Activated T-helper 1 cell treated with anti-CD3 and anti-CD28 coated beads, Interleukin-2, amount 50 U/mL, for 16 hours (primary cell): Measurements from ENCODE around the gene BACH2.

Experiments
- DNase-seq, 2 donors: peaks; one replicate each; pipeline ENCODE4 v3.0.0-alpha.2; 2020; ENCODE audit warnings: low read depth in 1 of 2, low spot score in 1 of 2

BACH2 gene

DNA sequence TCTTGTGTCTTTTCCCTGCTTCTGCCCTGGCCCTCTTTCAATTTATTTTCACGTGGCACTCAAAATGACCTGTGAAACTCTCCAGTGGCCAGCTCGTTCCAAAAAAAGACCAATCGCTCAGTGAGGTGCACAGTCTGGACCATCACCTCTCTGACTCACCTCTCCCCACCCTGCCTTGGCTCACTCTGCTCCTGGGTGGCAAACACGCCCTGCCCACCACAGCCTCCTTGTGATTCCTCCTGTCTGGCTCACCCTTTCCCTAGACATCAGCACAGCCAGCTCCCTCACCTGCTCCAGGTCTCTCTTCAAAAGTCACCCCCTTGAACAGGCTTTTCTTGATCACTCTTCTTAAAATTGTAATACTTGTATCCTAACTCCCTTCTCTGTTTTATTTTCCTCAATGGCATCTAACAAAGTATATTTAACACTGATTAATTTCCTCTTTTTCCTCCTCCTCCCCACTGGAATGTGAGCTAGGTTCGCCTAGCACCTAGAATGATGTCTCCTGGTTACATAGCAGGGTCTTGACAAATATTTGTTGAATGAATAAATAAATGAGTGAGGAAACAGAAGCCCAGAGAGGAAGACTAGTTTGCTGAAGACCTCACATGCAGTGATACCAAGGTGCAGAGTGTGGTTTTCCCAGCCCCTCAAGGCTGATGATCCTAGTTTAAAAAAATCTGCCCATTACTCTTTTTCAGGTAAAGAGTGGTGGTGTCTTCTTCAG is 293.4 kb downstream of the BACH2 start:
- DNase-seq, result no peak

DNA sequence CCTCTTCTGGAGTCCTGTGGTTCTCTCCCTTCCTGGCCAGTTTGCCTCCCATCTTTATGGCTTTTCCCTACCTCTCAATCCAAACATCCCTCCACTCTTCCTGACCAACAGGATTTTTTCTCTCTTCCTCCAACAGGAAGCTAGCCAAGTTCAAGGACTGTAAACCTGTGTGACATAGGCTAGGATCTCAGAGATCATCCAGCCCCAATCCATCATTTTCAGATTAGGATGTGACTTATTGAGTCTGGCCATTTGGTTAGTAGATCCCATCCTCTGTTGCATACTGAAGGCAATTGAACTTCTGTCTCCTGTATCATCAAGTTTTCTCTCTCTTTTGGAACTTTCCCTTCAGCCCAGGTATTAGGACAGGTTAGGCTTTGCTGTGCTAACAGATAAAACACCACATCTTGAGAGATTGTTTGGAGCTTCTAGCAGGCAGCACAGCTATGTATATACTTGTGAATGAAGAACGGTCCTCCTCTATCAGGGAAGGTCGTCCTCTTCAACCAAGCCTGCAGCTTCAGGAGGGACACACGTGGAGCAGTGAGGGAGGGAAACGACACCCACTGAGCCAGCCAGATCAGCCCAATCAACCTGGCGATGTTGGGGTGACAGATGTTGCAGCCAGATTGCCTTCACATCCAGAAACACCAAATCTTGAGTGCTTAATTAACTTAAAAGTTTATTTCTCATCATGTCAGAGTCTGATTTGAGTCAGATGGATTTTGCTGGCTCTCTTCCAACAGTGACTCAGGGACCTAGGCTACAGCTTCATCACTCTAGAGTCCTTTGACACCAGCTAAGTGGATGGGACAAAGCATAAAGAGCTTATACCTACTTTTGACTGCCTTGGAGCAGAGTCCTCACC is 295.5 kb downstream of the BACH2 start:
- DNase-seq, result no peak

DNA sequence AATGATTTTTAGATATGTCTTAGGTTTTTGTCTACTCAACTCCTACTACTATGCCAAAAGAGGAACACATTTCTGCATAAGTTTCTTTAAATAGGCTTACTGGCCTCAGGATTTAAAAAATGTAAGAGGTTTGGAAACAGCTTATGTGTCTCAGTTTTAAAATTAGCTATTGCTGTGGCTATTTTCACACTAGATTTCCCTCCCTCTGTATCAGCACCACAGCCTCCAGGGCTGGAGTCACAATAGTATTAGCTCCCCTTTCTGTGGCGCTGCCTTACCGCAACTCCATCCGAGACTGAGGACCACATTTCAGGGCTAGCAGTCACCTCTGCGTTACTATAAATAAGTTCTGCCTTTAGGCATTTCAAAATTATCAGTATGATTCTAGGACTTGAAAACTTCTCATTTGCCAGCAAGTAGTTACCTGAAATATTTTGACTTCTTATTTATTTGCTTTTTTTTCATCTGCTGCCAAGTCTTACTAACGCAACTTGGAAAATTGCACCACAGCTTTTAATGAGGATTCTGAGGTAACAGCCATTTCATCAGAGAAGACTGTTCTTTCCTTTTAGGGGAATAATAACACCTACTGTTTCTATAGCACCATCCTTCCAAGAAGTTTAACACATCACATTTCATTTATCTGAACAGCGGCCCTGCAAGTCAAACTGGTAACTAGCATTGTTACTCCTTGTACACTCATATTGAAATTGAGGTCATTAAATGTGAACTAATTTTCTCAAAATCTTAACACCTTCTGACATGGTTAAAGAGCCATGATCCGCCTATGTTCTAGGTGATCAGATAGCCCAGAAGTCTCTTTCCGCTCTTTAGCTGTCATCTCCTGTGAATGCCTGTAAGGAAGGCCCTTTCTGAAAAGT is 296.5 kb downstream of the BACH2 start:
- no peak for DNase-seq

GRCh38 chr6:89999154-89999553 is 297.5 kb downstream of the BACH2 start:
- DNase-seq, result no peak

DNA sequence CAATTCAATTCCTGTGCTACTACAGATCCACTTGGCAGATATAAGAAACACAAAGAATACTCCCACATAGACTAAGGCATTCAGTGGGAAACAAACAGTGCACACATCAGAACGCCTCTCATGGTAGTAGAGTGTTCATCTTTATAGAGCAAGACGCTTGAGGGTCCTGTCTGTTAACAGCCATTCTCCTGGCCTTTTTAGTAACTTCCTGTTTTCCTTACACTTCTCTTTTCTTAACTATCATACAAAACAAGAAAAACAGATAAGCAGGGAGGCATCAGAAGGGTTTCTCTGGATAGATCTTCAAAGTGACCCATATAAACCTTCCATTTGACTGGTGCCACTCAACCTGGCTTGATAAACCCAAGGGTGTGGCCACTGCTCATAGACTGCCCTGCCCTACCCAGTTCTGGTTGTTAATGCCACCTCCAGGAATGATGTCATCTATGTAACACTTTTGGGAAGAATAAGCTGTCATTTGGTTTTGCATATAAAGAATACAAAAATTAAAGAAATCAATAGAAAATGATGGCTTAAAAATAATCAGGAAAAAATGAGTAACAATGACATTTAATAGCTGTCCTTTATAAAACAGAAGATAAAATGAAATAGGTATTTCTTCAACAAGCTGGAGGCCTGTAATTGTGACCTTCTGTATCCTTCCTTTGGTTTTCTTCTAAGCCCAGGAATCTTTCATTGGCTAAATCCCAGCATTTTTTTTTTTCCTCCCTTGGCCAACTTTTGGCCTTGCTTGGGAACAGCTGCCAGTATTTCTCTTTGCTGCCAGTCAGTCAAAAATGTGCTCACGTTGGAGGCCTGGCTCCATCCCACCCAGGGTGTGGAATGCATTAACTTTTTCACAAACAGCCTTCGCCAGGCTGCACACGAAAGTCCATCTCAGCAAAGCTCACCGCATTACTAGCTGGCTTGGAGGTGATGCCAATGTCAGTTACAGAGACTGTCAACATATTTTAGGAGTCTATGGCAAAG is 298.9 kb downstream of the BACH2 start:
- DNase-seq, result no peak

- no peak for DNase-seq
These were observed 303.2 kb downstream of the BACH2 start for GRCh38 chr6:89993411-89993810.

- no peak for DNase-seq
These were observed 303.8 kb downstream of the BACH2 start for GRCh38 chr6:89992818-89993217.

DNA sequence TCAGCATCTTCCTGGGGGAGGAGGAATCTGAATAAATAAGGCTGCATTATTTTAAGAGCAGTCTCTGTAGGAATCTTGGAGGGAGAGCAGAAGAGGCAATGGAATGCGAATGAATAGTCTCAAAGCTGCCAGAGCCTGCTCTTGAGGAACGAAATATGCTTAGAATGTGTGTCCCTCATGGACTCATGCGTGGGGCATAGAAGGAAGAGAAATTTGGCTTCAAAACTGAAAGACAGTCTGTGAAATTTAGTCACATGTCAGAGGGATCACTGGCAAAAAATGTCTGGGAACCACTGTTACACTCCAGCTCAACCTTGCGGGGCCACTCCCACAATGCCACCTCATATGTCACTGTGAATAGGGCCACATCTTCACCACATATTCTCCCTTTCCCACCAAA is 306.9 kb downstream of the BACH2 start:
- DNase-seq, result no peak

GRCh38 chr6:89987830-89988229 is 308.8 kb downstream of the BACH2 start:
- DNase-seq, result no peak

DNA sequence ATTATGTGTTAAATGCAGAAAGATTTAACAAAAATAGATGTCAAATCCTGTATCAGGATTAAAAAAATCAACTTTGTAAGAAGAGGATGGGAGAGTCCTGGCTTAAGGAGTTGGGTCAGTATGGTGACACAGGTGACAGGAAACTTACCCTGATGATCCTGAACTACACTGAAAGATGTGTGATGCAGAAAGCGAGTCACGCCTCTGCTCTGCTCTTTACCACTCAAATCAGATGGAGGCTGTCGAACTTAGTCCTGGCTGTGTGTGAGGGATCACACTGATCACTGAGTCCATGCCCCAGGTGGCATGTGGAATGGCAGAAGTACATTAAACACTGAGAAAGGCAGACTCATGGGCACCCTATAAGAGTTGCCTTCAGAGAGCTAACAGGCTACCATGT is 309.5 kb downstream of the BACH2 start:
- no peak for DNase-seq

GRCh38 chr6:89986650-89987074 is 310.0 kb downstream of the BACH2 start:
- DNase-seq, result no peak

GRCh38 chr6:89985751-89986493 is 310.7 kb downstream of the BACH2 start:
- no peak for DNase-seq

GRCh38 chr6:89984926-89985750 is 311.5 kb downstream of the BACH2 start:
- DNase-seq, result no peak

DNA sequence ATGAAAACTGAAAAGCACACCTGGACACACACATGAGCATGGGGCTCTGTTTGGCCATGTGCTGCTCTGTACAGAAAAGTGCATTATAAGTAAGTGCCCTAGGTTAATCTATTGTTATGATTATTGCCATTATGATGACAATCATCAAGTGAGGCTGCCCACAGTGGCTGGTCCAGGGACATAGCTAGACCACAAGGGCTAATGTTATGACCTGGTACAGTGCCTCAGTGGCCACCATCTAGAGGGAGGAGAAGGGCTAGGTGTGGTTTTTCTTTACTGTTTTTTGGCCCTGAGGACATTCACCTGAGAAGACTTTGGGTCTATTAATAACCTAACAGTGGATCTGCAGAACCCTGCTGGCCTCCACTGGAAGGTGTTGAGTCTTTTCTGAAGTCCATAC is 316.3 kb downstream of the BACH2 start:
- DNase-seq, result no peak

GRCh38 chr6:89979481-89980119 is 317.0 kb downstream of the BACH2 start:
- DNase-seq, result no peak

DNA sequence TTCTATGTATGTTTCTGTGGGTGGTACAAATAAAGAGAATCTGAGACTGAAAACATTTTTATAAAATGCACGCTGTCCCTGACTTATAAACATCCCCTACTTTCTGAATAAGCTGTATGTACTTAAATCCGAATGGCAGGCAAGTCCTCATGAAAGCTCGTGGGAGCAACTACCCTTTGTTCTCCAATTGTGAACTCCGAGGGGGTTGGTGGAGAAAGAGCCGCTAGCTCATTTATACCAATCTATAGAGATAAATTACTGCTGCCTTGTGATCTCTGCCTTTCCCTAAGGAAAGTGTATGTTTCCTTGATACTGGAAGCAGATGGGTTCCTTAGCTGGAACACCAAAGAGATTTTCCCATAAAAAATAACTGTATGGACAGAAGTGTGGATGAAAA is 317.9 kb downstream of the BACH2 start:
- DNase-seq, result no peak

GRCh38 chr6:89977808-89978748 is 318.6 kb downstream of the BACH2 start:
- no peak for DNase-seq
